Esophagus muscularis mucosa (tissue), 3 donors: Measurements from ENCODE around the gene RAB41.

Experiments used
- EP300 ChIP-seq: sonication (generic); formaldehyde crosslinking; IDR thresholded peaks from one replicate; pipeline ENCODE4 v1.6.1; 2017; ENCODE audit warnings: antibody characterized with exemption
- TF ChIP-seq, protein P1 (sequence below), 3 experiments: fragments of 200-600 bp in 2 of 3; fragments of 450-650 bp in 1 of 3; sonication (generic) in 2 of 3; IDR thresholded peaks; one replicate each; pipeline ENCODE4 v1.5.1; 2017 to 2019; ENCODE audit warnings: antibody characterized with exemption in 3 of 3, mild to moderate bottlenecking in 2 of 3, moderate library complexity in 1 of 3

DNA sequence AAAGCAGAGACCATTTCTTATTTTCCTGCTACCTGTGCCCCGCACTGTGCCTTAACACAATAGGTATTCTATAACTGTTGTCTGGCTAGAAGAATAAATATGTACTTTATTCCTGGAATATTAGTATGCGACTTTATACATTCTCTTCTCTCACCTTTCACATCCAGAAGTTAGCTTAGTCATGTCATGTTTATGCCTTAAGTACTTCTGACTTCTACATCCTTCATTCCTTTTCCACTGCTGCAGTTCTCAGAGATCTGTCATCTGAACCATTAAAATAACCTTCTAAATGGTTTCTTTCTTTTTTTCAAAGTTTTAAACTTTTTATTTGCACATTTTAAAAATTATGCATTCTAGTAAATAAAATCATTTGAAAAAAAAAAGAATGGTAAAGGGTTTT is 42.4 kb downstream of the RAB41 start:
- TF ChIP-seq, protein P1, sequence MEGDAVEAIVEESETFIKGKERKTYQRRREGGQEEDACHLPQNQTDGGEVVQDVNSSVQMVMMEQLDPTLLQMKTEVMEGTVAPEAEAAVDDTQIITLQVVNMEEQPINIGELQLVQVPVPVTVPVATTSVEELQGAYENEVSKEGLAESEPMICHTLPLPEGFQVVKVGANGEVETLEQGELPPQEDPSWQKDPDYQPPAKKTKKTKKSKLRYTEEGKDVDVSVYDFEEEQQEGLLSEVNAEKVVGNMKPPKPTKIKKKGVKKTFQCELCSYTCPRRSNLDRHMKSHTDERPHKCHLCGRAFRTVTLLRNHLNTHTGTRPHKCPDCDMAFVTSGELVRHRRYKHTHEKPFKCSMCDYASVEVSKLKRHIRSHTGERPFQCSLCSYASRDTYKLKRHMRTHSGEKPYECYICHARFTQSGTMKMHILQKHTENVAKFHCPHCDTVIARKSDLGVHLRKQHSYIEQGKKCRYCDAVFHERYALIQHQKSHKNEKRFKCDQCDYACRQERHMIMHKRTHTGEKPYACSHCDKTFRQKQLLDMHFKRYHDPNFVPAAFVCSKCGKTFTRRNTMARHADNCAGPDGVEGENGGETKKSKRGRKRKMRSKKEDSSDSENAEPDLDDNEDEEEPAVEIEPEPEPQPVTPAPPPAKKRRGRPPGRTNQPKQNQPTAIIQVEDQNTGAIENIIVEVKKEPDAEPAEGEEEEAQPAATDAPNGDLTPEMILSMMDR (IDR thresholded peaks at IDR 0.05): no peak
- no peak for TF ChIP-seq EP300
